DMS 273 (cell line): ENCODE measurements around the gene SPATA18.

Source experiments
- DNase-seq: peaks from one replicate; lab custom pipeline; 2025; ENCODE audit not compliant: unreplicated experiment; lab: John Stamatoyannopoulos, UW

The SPATA18 gene

DNA sequence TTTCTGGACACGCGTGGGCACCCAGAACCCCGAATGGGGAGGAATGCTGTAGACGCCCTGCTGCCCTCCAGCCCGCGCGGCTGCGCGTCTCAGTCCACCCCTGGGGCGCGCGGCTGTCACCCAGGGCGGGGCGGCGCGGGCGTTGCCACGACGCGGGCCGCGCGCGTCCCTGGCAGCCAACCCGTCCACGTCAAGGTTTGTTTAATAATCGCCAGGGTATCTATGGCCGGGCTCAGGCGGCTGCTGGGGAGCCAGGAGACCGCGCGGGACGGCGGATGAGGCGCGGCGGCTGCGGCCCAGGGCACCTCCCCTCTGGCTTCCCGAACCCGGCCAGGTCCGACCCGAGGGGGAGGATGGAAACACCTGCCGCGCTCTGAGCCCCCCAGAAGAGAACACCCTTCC, at the start of gene SPATA18:
SPATA18 (plus strand) TSS at position 92 of the 402 bp plus-strand sequence. CDS start 401 bp downstream, outside the sequence.
- peak; percentile 44 for DNase-seq

GRCh38 chr4:52001616-52002015, 49.5 kb upstream of the SPATA18 start:
- no peak for DNase-seq

GRCh38 chr4:52004414-52004813, 46.7 kb upstream of the SPATA18 start:
- no peak for DNase-seq

GRCh38 chr4:52005604-52006273, 45.4 kb upstream of the SPATA18 start:
- DNase-seq: no peak

DNA sequence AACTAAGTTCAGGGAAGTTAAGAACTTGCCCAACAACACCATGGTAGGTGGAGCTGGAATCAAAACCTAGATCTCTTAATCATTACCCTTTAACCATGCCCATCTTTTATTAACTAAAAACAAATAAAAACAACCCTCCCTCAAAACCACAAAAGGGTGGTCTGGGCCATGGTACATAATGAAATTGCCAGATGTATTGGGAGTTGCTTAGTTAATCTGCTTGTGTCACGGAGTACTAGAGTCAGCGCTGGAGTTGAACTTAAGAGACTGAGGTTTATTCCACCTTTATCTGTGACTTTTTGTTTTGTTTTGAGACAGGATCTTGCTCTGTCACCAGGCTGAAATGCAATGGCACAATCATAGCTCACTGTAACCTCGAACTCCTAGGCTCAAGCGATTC, 44.2 kb upstream of the SPATA18 start:
- no peak for DNase-seq

- DNase-seq: no peak
Observed at GRCh38 chr4:52010986-52011385, 40.1 kb upstream of the SPATA18 start.

DNA sequence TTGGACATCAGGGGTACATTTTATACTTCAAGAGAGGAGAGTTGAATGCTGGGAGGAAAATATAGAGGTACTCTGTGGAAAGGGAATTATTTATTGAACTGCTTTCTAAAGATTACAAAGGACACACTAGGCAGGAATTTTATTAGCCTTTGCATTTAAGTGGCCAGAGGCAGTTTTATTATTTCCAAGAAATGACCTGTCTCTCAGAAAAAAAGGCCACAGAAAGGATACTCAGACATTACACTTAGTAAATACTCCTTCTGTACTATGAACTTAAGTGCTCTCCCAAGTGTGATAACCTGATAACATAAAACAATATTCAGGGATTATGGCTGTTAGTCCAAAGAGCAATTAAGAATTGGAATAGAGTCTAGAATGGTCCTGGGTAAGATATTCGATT, 38.5 kb upstream of the SPATA18 start:
- no peak for DNase-seq

- no peak for DNase-seq
Observed at GRCh38 chr4:52014903-52015302, 36.2 kb upstream of the SPATA18 start.

- peak; percentile 22 for DNase-seq
Observed at GRCh38 chr4:52015366-52015765, 35.7 kb upstream of the SPATA18 start.

GRCh38 chr4:52016981-52017380, 34.1 kb upstream of the SPATA18 start:
- DNase-seq: no peak

- no peak for DNase-seq
Observed at GRCh38 chr4:52017814-52018213, 33.3 kb upstream of the SPATA18 start.

DNA sequence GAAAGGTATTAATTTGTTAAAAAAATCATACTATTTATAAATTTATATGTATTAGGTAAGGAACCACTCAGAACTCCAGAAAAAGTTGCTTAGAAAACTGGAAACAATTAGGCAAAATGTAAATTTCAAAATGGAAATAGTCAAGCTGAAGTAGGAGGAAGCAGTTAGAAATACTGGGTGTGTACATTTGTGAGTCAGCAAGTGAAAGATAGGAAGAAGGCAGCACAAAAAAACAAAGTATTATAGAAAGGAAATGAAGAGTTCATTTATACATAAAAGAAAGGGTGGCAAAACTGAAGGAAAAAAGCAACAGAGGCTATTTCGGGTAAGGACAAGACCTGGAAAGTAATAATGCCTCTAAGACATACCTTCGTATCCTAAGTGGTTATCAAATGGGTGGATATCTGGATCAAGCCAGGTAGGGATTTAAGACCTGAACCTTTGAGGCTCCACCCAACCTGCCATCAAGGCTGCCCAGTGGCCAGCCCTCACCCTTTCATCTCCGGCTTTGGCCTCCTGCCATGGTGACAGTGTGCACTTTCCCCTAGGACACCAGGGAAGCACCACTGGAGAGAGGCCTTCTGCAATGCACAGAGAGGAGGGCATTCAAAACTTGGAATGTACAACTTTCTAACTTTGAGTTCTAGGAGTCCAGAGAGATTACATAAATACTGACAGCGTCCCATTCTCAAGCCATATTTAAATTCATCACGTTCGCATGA, 31.0 kb upstream of the SPATA18 start, which contains the start of gene LRRC66:
LRRC66 (minus strand) TSS at position 428 of the 722 bp plus-strand sequence. CDS start 2,750 bp downstream, outside the sequence.
- no peak for DNase-seq

DNA sequence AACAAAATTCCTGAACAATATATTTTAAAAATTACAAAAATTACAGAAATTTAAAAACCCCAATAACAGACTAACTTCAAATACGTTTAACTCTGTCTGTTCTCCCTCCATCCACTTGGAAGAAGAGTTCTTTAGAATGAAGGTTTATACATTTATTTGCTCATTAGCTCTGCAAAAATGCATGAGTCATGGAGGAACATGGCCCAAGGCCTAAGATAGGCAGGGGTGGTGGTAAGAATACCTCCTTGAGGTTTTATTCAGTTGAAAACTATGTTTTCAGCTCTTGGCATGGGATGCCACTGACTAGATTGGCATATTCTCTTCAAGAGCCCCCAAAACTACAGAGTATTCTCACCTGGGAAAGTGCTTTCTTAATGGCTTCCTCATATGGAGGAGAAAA, 22.1 kb upstream of the SPATA18 start:
- no peak for DNase-seq

DNA sequence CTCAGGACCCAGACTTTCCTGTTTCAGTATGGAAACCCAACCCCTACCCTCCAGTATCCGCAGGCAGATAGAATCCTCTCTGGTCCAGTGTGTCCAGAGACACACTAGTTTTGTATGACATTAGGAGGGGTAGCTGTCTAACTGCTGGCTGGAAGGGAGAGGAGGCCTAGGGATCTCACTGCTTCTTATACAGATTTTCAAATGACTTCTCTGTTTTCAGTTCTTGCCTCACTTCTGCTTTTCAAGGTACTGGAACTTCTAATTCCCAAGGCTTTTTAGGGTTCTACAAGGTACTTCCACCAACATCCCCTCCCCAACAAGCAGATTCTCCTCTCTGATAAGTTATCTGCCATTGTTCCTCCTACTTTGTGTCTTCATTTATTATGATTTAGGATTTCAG, 19.1 kb upstream of the SPATA18 start:
- no peak for DNase-seq

DNA sequence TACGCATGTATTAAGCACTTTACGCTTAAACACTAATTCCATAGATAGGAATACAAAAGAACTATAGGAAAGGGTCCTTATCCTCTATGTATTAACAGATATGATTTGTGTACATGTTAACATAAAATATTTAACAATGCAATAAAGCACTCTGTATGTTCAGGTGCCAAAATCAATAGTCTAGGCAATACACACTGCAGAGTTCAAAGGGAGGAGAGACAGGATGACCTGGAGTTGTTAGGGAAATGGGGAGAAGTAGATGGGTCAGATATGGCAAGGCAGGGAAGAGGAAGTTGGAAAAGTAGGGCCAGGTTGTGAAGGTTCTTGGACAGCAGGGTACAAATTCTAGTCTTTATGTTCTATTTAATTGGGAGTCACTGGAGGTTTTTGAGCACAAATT, 15.9 kb upstream of the SPATA18 start:
- DNase-seq: no peak

- no peak for DNase-seq
Observed at GRCh38 chr4:52036886-52037530, 14.1 kb upstream of the SPATA18 start.

DNA sequence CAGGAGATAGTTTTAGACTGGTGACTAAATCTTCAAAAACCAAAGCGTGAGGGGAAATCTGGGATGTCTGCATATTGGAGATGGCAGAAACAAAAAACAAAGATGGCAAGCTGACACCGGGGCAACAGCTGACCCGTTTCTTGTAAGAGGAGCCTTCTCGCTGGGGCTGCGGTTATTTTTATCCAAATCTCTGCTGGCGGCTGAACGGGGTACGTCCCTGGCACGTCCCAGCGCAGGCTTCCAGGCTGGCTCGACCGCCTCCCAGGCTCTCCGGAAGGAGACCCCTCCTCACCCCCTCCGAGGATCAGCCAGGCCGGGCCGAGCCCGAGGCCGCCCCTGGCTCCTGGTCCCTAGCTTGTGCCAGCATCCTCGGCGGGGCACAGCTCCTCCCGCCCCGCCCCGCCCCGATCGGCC, 13.4 kb upstream of the SPATA18 start:
- DNase-seq: peak; percentile 65

- DNase-seq: peak; percentile 77
Observed at GRCh38 chr4:52038103-52038912, 12.8 kb upstream of the SPATA18 start, which contains the start of gene SGCB. Gene SGCB (minus strand): TSS chr4:52038299. CDS start chr4:52038259, 40 bp downstream.

DNA sequence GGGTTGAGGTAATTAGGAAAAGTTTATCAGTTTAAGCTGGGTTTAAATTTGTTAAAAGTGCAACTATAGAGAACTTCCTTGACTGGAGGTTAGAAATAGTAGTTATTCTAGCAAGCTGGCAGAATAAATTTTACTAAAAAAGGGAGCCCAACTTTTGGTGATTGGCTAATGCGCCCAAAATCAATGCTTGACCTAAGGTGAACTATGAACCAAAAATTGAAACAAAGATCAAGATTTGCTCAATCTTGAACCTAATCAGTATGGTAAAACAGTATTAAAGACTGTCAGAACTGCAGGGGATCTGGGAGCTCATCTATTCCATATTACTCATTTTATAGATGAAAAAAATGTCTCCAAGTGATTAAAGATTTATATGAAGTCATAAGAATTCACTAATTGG, 6.1 kb upstream of the SPATA18 start:
- no peak for DNase-seq

- DNase-seq: no peak
Observed at GRCh38 chr4:52049266-52049665, 1.8 kb upstream of the SPATA18 start.
